Epidermal melanocyte (primary cell): ENCODE results near the gene CST11.
"Not testable (repeated sequence)": the region's sequence is repeated elsewhere in the genome, so short reads cannot be mapped to it uniquely, and the experiment has no call there.

Source experiments
- DNase-seq: peaks from one replicate; pipeline ENCODE4 v3.0.0; 2011; ENCODE audit warnings: low spot score; ENCODE audit not compliant: insufficient read length

CST11 gene, protein sequence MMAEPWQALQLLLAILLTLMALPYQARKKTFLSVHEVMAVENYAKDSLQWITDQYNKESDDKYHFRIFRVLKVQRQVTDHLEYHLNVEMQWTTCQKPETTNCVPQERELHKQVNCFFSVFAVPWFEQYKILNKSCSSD

DNA sequence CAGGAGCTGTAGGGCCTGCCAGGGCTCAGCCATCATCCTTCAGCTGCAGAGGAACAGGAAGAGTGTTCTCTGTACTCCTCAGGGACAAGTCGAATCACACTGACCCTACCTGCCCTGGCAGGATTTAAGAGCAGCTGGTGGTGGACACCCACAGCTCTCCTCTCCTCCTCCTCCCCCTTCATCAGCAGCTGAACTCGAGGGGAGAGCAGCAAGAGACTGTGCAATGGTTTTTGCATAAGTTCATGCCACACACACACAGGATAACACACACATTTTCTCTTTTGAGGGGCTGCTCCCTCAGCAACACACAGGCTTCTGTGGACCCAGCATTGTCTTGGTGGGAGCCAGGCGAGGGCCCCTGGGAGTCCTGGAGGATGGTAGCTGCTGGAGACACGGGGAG, at the start of gene CST11:
Gene CST11 (minus strand): TSS at position 101 of the 400 bp plus-strand sequence. CDS start 65 bp downstream, at position 36.
- no peak for DNase-seq

DNA sequence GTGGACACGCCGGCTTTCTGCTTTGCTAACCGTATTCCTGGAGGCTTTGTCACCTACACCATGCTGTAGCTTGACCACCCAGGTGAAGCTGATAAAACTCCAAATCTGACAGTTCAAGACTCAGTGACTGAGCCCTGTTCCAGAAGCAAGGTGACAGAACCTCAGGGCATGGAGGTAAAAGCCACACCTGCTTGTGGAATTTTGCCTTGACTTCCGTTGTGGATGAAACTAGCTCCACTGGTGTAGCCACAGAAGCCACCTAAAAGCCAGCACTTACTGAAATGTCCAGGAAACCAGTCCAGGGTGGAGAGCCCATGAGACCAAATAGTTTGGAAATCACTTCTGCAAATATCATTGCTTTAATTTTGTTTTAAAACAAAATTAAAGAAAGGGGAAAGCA, 49.2 kb upstream of the CST11 start:
- DNase-seq, result no peak

DNA sequence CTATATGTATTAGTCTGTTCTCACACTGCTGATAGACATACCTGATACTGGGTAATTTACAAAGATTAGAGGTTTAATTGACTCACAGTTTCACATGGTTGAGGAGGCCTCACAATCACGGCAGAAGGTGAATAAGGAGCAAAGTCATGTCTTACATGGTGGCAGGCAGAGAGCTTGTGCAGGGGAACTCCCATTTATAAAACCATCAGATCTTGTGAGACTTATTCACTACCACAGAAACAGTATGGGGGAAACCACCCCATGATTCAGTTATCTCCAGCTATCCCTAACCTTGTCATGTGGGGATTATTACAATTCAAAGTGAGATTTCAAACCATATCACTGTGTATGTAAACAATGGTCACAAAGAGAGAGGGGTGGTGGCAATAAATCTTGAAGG, 44.9 kb upstream of the CST11 start:
- DNase-seq, result no peak

DNA sequence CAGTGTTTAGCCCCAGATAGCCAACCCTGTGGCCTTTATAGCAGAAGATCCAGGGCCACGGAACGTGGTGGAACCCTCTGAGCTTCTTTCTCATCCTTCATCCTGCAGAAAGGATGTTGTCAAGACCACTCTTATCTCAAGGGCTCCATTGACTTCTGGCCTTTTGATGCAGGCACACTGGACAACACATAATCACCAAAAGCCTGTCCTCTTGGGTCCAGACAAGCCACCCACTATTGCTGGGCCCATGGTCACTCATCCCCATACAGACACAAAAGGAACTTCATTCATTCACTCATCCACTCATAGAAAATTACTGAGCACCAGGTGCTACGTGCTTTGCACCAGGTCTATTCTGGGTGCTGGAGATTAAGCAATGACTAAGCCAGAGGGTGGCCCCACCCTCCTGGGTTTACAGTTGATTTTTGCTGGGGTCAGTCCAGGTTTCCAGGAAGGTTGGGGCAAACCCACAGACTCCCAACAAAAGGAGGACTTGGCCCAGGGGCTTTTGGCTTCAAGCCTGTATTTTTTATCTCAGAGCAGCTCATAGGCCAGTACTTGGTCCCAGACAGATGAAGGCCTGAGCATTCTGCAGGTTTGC, 40.6 kb upstream of the CST11 start:
- no peak for DNase-seq

DNA sequence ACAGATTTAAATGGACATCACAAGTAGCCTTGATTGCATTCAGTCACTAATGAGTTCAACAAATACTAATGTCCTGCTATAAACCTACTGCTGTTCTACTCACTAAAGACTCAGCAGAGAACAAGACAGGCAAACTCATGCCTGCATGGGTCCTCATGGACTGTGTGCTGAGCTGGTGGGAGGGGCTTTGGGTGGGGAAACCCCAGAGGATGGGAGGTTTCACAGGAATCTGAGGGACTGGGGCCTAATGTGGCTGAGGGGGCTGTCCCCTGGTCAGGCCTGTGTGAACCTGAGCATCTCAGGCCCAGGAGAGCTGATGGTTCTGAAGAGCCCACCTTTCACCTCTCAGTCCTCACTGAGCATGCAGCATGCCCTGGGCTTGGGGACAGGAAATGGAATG, 39.6 kb upstream of the CST11 start:
- no peak for DNase-seq

DNA sequence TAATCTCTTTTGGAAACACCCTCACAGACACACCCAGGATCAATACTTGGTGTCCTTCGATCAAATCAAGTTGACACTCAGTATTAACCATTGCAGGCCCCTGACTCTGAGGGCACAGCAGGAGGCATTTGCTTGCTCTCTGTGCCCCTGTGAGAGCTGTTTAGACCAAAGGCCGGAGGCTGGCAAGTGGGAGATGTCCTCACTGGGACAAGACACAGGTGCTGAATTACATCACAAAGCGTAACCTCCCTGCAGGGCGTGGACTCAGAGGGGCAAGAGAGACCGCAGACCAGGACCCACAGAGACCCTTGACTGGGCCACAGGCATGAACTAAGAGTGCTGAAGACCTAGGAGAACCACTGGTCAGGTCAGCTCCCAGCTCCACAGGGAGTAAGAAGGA, 38.1 kb upstream of the CST11 start, which contains the start of gene CST8:
Gene CST8 (plus strand): TSS at position 301 of the 400 bp plus-strand sequence. CDS start 551 bp downstream, outside the sequence.
- DNase-seq, result no peak

DNA sequence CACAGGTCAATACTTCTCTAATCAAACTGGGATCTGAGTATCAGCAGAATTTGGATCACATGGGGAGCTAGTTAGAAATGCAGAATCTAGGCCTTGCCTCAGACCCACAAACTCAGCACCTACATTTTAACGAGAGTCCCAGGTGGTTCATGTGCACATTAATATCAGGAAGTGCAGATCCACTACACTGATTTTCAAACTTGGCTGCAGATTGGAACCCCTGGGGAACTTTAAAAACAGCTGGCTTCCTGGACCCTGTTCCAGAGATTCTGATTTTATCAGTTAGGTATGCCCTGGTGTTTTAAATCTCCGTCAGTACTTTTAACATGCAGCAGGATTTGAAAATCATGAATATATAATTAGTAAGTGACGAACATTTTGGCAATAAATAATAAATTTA, 36.3 kb upstream of the CST11 start:
- no peak for DNase-seq

DNA sequence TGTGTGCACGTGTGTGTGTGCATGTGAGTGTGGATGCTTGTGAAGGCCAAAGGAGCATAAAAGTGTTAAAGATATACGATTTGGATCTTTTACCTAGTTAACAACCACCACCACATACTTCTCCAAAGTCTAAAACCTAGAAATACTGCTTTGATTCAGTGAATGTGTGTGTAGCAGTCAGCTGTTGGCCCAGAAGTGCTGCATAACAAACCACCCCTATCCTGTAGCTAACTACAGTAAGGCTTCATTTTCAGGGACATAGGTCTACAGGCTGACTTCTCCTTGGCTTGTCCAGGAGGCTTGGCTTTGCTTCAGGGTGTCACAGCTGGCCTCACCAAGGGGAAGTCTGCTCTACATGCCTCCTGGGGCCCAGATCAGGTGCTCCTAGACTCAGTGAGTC, 35.8 kb upstream of the CST11 start:
- no peak for DNase-seq

DNA sequence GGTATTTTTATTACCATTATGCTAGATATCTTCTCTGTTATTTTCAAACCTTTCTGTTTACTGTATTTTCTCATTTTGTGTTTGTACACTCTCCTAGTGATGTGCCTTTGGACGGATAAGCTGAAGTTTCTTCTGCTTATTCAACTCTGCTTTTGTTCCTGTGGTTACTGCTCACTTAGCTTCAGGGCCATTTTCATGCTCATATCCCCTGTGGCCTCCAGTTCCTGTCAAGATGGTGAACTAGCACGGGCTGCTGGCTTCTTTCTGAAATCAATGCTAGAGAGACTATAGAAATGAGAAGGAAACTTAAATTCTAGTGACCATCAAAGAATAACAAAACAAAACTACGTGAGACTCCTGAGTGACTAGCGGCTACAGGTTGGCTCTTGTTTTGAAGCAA, 31.4 kb upstream of the CST11 start:
- DNase-seq, result no peak

DNA sequence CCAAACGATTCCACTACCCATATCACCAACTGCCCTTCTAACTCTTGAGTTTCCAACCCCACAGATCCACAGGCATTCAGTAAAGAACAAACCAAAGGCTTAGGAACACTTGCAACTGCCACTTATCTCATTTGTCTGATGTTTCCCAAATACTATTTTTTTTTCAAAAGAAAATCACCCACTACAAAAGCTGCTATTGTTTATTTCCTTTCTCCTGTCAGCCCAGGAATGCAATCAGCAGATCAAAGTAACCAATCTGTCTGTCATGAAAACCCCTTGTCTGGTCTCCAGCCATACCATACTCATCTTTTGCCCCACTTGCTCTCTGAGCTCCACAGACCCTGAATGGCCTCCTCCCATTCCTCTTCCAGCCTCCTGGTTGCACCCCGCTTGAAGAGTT, 29.5 kb upstream of the CST11 start:
- no peak for DNase-seq

DNA sequence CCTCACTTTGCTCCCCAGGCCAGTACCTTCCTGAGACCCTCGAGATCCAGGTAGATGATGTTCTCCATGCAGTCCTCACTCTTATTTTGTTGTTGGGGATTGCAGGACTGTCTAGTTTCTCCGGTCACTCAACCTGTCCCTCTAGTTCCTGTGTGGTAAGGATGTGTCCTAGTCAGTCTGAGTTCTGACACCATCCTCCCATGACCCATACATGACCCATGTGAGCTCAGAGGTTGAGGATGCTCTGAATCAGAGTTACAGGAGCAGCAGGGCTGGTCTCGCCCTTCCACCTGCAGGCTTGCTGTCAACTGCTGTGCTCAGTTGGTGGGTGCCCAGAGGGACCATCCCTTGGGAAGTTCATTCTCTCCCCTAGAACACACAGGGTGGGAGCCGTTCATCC, 26.4 kb upstream of the CST11 start:
- DNase-seq, result no peak

DNA sequence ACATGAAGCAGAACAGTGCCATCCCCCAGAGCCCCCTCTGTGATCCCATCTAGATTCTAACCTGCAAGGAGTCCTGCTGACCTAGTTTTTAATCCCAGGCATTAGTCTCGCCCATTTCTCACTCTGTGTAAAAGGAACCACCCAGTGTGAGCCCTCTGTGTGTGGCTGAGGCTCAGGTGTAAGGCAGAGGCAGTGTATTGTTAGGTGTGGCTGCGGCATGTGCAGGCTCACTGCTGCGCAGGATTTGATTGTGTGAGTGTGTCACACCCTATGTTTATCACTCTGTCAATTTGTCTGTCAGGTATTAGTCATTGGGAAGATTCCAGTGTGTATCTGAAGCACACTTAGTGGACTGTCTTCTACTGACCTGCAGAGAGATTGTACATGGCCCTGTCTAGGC, 24.5 kb upstream of the CST11 start:
- DNase-seq, result no peak

DNA sequence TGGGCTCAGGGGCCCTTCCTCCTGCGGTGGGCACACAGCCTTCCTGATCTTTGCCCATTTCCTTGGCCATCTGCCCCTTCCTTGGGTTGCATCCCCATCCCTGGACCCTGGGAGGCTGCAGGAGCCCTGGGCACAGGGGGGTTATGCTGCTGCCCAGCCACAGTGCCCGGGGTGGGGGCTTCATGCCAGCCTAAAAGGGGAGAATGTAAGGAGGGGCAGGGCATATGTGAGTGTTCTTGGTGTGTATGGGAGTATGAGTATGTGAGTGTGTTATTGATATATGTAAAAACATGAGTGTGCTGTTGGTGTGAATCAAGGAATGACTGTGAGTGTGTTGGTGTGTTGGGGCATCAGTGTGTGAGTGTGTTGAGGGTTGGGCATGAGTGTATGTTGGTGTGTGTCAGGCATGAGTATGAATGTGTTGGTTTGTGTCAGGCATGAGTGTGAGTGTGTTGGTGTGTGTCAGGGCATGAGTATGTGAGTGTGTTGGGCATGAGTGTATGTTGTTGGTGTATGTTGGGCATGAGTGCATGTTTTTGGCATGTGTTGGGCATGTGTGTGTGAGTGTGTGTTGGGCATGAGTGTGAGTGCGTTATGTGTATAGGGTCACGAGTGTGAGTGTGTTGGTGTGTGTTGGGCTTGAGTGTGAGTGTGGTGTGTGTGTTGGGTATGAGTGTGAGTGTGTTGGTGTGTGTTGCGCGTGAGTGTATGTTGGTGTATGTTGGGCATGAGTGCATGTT, 23.5 kb upstream of the CST11 start:
- DNase-seq, result no peak

DNA sequence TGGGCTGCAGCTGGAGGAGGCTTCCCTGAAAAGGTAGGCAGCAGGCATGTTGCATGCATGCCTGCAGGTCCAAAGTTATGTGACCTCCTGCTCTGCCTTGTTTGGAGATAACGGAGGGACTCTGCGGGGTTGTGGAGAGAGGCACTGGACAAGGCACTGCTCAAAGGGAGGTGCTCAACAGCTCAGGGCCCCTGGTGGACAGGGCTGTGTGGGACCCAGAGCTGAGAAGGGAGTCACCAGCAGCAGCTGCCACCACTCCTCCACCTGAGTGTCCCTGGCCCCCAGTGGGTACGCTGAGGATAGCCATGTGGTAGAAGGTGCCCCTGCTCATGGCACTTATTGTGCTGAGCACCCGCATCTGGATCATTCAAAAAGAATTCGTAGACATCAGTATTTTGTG, 22.7 kb upstream of the CST11 start:
- DNase-seq, result no peak

DNA sequence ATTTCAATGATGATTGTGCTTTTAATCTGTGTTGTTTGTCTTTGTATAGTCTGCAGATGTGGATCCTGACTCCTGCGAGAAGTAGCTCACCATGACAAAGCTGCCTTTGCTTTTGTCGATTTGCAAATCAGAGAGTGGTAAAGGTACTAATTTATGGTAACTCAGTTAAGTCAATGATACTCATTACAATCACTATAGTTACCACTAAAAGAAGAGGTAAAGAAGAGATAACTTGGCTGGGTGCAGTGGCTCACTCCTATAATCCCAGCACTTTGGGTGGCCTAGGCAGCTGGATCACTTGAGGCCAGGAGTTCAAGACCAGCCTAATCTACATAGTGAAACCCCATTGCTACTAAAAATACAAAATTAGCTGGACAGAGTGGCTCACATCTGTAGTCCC, 20.6 kb upstream of the CST11 start:
- not testable (repeated sequence) for DNase-seq

DNA sequence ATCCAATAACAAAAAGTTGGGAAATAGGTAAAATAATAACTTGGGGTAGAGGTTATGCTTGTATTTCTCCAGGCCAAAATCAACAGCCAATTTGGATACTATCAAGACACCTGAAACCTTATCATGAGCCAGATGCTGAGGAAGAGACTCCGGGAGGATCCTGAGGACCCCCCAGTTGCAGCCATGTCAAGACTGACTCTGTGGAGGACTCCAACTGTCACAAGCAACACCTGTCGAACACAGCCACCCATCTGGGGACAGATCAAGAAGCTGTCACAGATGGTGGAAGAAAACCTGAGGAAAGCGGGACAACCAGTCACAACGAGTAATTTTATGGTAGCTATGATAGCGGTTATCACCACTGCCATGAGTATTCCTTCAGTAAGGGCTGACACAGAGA, 19.6 kb upstream of the CST11 start:
- not testable (repeated sequence) for DNase-seq

DNA sequence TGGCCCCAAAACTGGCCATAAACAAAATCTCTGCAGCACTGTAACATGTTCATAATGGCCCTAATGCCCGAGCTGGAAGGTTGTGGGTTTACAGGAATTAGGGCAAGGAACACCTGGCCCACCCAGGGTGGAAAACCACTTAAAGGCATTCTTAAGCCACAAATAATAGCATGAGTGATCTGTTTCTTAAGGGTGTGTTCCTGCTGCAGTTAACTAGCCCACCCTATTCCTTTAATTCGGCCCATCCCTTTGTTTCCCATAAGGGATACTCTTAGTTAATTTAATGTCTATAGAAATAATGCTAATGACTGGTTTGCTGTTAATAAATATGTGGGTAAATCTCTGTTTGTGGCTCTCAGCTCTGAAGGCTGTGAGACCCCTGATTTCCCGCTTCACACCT, 14.3 kb upstream of the CST11 start:
- DNase-seq, result not testable (repeated sequence)

DNA sequence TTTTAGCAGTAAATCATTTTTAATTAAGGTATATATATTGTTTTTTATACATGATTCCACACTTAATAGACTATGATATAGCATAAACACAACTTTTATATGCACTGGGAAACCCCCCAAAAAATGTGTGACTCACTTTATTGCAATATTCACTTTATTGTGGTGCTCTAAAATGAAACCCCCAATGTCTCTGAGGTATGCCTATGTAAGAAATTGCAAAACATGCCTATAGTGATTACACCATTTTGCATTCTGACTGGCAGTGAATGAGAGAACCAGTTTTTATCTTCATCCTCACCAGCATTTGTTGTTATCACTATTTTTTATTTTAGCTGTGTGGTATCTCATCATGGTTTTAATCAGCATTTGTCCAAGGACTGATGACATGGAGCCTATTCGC, 8.5 kb upstream of the CST11 start:
- DNase-seq, result no peak

DNA sequence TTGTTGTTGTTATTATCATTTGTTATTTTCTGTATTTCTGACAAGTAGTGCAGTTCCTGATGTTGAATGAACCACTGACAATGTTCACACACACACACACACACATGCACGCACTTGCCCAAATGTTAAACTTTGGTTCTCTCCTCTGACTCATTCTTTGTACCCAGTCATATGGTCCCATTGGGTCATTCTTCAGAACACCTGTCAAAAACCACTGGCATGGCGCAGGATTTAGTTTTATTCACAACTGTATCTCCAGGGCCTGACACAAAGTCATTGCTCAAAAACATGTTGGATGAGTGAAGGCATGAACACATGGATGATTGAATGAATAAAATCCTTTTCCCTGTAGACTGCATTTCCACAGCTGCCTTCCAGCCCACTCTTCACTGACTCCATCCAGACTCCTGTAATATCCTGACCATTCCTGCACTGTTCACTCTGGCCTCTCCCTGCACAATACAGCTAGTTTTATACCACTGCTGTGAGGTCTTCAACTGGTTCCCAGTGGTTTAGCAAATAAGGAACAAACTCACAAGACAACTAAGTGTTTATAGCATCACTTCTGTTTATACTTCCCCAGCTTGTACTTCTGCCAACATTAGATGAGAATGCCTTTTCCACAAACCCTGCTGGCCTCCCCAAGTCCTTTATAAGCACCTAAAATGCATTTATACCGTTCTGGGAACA, 6.9 kb upstream of the CST11 start:
- no peak for DNase-seq

DNA sequence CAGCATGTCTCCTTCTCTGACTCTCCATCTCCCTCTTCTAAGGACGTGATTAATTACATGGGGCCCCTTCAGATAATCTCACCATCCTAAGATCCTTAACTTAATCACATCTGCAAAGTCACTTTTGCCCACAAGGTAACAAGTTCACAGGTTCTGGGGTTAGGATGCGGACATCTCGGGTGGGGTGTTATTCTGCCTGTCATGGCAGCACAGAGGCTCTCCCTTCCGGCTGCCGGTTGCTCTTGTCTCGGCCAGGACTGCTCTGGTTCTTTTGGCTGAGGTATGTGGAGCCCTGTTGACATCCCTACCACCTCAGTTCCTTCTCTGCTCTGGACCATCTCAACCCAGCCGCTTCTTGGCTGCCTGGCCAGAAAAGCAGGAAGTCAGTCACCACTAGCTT, 4.2 kb upstream of the CST11 start:
- no peak for DNase-seq

DNA sequence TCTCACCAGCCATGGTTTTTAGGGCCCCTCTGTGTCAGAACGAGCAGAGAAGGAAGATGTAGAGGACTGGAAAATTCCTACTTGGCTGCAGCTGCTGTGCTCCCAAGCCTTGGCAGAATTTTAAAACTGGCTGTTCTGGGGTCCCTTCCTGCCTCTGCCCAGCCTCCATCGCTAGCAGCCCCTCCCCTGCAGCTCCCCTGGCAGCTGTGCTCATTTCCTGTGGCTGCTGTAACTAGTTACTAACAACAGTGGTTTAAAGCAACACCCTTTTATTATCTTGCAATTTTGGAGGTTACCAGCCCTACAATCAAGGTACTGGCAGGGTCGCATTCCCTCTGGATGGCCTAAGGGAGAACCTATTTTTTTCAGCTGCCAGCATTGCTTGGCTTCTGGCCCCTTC, 3.7 kb upstream of the CST11 start:
- DNase-seq, result no peak

DNA sequence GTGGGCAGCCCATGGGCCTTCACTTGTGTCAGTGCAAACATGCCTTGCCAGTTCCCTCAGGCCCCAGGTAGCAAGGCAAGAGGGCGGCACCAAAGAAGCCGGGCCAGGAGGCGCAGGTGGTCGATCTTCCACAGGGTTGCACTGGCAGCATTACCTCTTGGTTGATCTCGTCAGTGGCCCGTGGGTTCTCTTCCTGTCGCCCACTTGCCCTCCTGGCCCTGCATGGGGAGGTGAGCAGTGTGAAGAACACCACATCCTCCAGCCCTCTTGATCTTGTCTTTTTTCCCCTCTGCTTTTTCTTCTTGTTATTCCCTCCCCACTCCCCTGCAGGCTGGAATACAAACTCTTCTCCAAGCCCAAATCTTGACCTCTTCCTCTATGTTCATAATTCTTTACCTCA, 3.0 kb upstream of the CST11 start:
- DNase-seq, result no peak
